ENCODE results near the gene BACE2.

Gene BACE2

DNA sequence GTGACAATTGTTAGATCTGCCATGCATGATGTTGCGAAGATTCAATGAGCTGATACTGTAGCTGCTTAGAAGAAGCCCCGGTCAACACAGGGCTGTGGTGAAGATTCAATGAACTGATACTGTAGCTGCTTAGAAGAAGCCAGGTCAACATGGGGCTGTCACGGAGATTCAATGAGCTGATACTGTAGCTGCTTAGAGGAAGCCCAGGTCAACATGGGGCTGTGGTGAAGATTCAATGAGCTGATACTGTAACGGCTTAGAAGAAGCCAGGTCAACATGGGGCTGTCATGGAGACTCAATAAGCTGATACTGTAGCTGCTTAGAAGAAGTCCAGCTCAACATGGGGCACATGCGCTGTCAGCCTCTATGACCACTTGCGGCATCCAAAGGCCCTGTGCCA is 18.8 kb upstream of the BACE2 start:
- no peak for DNase-seq

DNA sequence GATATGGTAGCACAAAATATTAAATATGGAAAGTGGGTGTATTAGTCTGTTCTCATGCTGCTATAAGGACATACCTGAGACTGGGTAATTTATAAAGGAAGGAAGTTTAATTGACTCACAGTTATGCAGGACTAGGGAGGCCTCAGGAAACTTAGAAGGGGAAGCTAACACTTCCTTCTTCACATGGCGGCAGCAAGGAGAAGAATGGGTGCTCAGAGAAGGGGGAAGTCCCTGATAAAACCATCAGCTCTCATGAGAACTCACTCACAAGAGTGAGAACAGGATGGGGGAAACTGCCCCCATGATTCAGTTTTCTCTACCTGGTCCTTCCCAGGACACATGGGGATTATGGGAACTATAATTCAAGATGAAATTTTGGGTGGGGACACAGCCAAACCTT is 15.8 kb upstream of the BACE2 start:
- DNase-seq = no peak

DNA sequence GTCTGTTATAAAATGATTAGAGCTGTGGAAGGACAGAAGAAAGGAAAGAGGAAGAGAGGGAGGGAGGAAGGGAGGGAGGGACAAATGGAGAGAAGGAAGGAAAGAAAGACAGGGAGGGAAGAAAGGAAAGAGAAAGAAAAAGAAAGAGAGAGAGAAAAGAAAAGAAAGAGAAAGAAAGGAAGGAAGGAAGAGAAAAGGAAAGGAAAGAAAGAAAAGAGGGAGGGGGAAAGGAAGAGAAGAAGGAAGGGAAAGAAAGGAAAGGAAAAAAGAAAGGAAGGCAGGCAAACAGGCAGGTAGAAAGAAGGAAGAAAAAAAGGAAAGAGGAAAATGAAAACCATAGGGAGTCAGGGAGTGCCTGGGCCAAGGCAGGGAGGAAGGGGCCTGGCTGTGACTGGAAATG is 14.5 kb upstream of the BACE2 start:
- no peak for DNase-seq

DNA sequence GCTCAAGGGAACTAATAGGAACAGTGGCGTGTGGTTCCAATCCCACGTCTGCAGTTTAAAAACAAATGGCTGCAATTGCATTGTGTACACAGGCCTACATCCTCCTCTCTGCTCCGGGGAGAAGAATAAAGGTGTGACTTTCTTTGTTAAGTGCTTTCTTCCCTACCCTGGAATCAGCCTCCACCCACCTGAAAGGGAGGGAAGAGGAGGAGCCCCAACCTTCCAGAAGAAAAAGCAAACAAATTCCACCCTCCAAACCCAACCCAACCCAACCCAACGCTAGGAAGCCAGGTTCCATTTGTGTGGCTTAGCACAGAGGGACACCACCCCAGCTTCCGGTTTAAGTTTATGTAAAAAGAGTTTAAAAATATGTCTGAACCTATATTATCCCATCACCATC is 11.8 kb upstream of the BACE2 start:
- DNase-seq = no peak

DNA sequence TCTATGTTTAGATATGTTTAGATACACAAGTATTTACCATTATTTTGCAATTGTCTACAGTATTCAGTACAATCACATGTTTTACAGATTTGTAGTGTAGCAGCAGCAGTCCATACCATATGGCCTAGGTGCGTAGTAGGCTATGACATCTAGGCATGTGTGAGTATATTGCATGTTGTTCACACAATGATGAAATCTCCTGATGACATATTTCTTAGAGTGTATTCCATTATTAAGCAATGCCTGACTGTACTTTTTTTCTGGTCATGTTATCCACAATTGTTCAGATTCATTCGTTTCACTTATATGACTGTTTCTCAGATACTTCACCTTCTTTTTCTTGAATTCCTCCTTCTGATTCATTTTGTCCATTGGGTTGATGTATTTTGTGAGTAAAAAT is 9.9 kb upstream of the BACE2 start:
- DNase-seq = no peak

DNA sequence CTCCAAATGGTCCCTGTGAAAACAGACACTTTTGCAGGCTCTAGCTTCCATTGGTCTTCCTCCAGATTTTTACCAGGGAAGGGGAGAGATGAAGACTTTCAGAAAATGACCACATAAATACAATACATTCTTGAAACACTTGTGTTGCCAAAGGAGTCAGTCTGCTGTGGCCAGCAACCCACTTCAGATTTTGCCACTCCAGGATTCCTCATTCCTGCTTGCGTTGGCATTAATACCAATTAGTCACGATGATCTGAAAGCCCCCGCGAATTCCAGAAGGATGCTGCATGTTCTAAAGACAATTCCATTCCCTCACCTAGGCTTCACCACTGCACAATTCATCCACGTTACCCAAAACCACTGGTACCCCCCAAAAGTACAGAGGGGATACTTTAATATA is 7.9 kb upstream of the BACE2 start:
- no peak for DNase-seq

DNA sequence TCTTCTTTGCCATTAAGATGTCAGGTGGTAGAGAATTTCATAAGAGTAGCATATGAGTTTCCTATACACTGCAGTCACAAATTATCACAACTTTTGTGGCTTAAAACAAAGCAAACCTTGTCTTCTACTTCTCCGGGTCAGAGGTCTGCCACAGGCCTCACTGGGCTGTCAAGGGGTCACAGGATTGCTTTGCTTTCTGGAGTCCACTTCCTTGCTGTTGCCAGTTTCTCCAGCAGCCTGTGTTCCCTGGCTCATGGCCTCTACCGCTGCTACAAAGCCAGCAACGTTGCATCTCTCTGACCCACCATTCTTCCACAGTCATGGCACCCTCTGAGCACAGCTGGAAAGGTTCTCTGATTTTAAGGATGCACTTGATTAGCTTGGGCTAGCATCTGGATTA is 6.5 kb upstream of the BACE2 start:
- no peak for DNase-seq

DNA sequence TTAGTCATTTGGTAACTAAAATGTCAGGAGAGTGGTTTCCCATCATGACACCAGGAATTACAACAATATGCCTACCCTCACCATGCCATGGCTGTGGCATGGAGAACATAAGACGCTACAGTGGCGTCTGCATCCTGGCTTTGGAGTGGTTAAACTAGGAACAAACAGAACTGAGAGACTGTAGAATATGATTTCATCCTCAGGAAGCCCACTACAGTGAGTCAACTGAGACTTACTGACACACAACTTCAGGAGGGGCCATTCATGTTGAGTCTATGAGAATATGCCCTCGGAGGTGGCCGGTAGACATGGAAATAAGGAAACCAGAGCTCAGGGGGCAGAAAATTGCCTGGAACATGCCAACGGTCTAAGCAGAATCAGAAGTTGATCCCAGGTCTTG is 5.9 kb upstream of the BACE2 start:
- no peak for DNase-seq

DNA sequence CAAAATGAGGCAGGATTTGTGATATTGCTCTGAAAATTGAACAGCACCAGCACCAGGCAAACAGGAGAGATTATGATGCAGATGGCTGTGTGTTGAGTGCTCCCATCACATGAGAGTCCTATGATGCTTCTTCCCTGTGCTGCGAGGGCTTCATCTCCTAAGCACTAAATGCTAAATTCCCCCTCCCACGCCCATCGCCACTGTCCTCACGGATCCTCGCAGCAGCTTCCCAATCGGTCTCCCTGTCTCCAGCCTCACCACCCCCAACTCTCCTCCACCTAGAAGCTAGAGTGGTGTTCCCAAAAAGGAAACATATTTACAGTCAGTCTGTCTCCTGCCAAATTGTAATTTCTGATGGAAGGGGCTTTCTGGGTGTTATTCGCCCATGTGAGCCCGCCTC is 4.9 kb upstream of the BACE2 start:
- DNase-seq = no peak

DNA sequence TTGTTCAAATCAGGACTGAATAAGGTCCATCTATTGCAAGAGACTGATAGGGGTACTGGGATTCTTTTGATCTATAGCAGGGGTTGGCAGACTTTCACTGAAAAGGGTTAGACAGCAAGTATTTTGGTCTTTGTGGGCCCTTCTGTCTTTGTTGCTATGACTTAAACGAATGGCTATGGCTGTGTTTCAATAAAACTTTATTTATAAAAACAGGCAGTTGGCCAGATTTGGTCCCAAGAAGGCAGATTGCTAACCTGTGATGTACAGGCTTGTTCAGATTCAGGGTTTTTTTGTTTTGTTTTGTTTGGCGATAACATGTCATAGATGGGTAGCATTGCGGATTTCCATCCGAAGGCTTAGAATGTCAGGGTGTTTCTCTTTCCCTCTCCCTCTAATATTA is 3.9 kb upstream of the BACE2 start:
- no peak for DNase-seq

DNA sequence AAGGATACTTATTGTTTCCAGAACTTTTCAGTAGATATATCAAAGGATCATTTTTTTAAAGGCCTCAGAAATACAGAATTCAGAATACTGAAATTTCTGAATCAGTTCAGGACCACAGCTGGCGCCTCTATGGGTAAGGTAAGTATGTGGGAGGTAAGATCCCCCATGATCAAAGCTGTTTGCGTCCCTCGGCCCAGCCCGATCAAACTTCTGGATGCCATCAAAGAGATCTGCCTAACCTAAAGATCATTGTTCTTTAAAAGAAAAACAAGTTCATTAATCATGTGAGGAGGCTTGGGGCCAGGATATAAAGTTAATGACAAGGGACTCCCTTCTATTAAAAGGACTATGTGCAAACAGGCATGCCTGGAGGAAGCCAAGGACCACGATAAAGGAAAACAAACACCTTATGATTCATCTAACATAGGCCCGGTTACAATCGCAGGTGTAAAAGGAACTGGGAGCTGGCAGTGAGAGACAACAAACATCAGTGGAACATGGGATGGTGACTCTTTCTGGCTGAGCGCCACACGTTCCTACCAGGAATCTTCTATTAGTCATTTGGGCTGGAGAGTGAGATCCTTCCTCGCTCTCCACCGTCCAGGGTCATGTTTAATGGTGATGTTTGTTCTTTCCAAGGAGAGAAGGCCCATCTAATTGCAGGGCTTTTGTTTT is 2.8 kb upstream of the BACE2 start:
- no peak for DNase-seq

DNA sequence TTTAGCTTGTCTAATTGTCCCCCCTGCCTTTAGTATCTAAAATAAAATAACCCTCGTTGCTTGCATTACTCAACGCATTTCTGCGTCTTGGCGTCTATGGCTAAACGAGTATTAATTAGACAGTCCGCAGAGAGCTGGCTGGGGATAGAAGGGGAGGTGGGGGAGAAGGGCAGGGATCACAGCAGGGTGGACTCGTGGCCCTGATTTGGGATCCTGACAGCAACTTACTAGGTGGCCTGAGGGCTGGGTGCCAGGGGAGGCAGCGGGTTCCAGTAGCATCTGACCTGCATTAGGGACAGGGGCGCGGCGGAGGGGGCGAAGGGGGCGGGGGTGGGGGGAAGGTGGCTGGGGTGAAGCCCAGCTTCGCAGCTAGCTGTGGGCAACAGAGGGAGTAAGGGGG is 1.1 kb upstream of the BACE2 start:
- DNase-seq = no peak

DNA sequence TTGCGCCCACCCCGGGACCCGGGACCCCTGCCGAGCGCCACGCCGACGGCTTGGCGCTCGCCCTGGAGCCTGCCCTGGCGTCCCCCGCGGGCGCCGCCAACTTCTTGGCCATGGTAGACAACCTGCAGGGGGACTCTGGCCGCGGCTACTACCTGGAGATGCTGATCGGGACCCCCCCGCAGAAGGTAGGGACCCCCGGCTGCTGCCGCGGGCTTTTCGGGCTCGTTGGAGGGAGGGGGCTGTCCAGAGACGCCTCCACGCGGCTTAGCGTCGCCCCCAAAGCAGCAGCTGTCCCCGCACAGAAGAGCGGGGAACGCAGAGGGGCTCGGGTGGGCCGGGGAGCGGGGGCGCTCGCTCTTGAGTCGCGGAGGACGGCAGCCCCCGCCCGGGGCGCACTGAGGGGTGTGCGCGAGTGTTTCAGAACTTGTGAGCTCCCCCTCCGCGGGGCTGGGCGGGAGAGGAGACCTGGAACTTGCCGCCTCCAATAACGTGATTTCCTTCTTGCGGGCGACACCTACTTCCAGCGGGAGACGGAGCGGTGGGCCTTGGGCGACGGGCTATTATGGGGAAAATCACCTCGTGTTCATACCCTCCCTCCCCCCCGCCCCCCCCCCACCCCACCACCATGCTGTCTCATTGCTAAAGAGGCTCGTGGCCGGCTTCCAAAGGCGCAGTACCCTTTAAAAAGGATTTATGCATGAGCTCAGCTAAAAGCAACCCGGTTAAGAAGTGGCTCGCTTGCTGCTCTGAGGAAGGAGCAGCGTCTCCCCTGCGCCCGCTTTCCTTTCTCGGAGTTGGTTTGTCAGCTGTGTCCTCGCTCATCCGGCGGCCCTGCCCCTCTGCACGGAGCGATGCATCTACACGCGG is 664 bp downstream of the BACE2 start:
- DNase-seq = no peak

DNA sequence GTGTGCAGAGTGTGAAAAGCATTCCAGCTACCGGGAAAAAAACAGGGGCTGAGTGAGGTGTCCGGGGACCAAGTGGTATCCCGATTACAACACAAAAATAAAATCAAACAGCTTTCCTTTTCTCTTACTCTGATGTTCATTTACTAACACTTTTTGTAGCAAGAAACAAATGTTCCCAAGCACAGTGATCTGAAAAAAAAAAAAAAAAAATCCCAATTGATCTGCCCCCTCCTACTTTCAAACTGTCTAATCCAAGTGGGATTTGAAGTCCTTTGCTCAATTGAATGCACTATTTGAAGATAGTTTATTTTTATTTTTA is 1.3 kb downstream of the BACE2 start:
- DNase-seq = no peak

DNA sequence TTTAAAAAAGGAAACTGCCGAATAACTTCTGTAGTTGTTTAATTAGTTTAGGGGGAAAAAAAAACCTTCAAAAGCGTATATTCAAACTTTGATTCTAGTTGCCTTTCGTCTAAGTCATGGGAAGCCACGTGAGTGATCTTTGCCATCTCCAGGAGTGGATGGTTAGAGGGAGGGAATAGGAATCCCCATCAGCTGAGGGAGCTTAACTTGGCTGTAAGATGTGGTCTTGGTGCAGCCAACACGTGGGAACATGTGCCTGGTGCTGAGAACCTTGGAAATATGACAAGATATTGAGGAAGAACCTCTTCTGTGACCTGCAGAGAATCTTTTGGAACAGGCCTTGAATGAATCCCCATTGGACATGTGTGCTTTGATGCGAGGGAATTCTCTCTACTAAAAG is 1.7 kb downstream of the BACE2 start:
- DNase-seq = no peak

DNA sequence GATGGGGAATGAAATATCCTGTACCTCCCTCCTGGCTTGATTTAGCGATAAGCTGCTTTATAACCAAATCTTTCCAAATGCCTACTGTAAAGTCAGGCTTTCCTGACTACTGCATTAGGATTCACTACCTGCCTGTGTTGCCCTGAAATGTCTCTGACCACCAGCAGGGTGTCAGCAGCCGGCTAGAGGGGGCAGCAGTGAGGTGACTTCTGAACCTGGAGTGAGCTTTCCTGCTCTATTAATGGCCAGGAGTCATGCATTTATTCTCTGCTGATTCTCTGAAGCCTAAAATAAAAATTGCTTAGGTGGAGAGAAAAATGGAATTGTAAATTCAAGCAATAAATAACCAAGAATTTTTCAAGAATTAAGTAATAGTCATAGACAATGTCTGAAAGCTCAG is 2.5 kb downstream of the BACE2 start:
- DNase-seq = no peak

DNA sequence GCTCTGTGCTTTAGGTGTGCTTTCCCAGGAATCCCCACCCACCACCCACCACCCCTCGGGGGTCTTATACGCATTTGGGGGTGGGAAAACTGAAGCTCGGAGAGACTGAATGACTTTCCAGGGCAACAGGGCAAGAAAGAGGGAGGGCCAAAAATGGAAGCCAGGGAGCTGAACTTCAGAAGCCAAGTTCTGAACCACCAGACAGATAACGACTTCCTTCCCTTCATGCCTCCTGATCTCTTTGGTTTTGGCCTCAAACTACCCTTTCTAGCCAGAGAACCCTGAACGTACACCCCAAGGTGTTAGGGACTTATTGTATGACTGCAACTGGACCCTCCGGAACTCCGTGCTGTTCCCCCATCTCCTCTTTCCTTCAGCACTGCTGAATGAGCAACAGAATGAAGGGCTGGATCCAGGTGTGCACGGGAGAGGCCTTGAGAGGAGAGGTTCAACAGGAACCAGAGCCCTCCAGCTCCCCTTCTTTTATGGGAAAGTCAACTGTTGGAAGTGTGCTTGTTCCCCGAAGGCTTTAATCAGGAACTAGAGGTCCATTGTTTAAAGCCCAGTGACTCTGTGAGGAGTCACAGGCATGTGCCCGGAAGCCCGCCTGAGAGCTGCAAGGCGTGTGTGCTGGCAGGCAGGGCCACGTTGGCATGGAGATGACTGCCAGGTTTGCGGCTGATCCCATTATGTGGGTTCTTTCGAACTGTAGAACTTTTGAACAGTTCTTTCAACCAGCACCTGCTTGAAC is 3.1 kb downstream of the BACE2 start:
- DNase-seq = no peak

DNA sequence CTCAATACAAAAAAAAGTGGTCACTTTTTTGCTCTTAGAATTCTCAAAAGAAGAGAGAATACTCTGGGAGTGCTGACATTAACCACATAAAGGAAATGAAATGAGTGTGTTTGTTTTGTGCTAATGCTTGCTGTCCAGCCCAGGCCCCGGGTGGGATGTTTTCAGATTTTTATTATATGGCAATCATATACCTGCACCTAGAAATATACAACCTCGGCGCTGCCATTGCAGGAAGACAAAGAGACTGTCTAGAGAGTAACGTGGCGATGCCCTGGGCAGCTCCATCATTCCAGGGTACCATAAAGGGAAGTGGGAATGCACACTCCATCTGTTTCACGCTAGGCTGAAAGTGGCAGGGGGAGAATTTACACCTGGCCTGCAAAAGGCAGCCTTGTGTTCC is 7.1 kb downstream of the BACE2 start:
- no peak for DNase-seq

DNA sequence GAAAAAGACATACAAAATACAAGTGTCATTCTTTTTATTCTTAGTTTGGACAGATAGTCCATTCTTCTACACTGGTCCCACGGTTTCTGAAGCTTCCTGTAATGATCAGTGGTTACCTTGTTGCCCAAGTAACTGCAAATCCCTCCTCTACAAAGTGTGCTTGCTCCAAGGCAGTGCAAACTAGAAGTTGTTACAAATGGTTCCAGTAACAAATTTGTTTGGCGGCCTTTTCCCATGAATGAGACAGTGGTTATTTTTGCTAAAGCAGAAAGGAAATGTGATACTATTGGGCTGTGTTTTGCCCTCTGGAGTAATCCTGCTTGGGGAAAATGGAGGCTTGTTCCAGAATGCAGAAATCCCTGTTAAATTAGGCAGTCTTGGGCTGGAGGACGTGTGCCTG is 8.9 kb downstream of the BACE2 start:
- DNase-seq = no peak

DNA sequence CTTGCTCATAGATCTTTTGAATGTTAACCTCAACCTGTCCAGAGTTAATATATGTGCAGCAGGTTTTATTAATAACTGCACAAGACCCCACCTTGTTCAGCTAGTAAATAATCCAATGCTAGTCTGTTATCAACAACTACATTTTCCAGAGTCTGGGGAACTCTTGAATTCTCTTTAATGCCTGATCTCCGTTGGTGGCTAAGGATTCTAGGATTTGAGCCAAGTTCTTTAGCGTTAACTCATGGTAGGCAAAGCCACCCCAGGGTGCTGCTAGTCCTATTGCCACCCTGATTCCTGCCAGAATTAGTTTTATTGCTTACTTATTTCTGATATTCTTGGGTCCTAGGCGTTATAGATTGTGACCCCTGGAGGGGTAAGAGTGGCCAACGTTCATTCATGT is 12.8 kb downstream of the BACE2 start:
- no peak for DNase-seq

DNA sequence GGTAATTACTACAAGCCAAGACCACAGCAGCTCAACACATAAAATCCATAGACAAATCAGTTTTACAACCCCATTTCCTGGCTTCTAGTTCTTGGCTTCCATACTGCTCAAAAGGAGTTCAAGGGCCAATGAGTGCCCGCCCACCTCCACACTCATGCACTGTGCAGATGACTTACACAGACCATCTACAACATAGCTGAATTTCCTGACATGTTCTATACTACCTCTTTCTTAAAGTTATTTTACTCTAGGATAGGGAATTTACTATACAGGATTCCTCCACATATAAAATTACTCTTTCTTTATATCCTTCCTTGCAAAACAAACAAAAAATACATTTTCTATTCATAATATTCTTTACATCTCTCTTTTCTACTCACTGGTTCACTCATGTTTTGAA is 14.6 kb downstream of the BACE2 start:
- DNase-seq = no peak

DNA sequence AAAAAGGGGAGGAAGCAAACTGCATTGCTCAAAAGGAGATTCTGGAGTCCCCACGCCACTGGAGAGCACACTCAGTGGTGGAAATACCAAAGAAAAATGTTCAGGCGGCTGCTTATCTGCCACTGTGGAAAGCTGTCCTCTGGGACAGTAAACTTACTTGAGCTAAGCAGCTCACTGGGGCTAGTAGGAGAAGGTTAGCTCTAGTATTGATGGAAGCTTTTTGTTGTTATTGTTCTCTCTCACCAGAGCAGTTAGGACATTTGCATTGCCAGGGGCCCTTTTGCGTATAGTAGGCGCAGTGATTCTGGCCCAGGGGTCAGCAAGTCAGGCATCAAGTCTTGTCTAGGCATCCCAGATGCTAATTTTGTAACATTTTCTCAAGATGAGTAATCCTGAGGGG is 15.6 kb downstream of the BACE2 start:
- DNase-seq = no peak

DNA sequence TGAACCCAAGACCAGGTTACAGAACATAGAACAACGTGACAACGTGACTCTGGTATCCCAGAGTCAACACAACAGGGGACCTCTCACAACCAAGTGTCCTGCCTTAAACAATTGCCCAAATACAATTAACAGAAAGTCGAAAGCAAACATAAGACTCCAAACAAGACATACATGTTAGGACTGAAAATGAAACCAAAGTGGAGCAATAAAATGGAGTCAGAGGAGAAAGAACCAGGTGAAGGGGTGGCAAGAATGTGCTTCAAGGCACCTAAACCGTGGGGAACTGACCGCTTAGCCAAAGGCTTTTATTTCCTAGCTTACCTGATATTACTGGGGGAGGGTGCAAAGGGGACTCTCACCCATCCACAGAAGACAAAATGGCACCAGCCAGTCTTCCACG is 17.8 kb downstream of the BACE2 start:
- DNase-seq = no peak

Data from effector CD8-positive, alpha-beta T cell (primary cell).